GM12892 (cell line): ENCODE results near the gene OXA1L.

ENCODE experiments used
- DNase-seq: peaks from one replicate; pipeline ENCODE4 v3.0.0; 2011; ENCODE audit not compliant: insufficient read length
- FAIRE-seq: peaks from 2 replicates; lab custom pipeline; 2011; peaks lifted over from hg19 to GRCh38; lab: Jason Lieb, UNC
- POLR2A ChIP-seq: IDR thresholded peaks from 2 replicates; pipeline ENCODE4 v1.6.1; 2011; ENCODE audit warnings: low read depth, low read length, control low read depth
- POLR2AphosphoS5 ChIP-seq: IDR thresholded peaks from 2 replicates; pipeline ENCODE4 v1.6.1; 2011; ENCODE audit warnings: low read depth, low read length, control low read depth
- TAF1 ChIP-seq: IDR thresholded peaks from 2 replicates; pipeline ENCODE4 v1.6.1; 2011; ENCODE audit warnings: low read depth, mild to moderate bottlenecking, control low read depth, low read length, borderline replicate concordance

The OXA1L gene

GRCh38 chr14:22822016-22822570 is 55.6 kb downstream of the OXA1L start:
- no peak for FAIRE-seq
- no peak for DNase-seq
- TF ChIP-seq POLR2AphosphoS5 (no peak), POLR2A (no peak), TAF1 (no peak)
